GM18526 (cell line): ENCODE measurements around the gene FCN2.

Source experiments
- POLR2A ChIP-seq: IDR thresholded peaks from 3 replicates; pipeline ENCODE4 v1.6.1; 2011; ENCODE audit not compliant: insufficient read length; ENCODE audit errors: extremely low read depth

Gene FCN2

DNA sequence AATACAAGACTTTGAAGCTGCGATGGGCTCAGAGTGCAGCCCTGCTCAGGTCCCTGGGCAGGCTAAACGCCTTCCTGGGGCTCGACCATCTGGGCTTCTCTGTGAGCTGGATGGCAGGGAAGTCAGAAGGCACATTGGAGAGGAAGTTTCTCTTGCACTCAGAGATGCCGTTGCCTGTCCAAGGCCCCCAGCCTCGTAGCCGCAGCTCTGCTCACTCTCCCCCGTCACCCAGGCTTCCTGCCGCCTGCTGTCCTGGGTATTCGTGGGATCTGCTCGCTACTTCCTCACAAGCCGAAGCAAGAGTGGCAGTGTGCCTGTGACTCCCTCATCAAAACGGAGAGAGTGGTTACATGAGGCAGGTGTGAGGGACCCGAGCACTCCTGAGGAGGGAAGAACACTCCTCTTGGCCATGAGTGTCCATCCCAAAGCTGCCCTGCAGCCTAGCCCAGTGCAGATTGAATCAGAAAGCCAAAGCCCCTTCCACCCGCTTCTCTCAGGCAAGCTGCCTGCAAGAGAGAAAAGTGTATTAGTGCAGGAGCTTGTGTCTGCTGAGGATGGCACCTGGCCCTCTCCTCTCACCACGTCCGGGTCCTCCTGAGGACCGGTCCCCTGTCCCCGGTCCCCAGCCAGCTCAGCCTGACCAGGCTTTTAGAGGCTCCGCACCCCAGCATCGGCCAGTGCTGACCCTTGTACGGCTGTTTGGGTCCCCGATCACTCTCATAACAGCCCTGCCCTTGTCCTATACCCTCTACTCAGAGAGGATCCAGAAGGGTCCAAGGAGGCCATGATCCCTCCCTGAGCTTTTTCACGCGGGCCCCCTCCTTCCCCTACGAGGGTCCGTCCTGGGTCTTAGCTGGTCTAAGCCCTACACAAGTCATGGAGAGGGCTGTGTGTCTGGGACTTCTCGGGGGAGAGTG is 7.3 kb downstream of the FCN2 start:
- no peak for TF ChIP-seq POLR2A

DNA sequence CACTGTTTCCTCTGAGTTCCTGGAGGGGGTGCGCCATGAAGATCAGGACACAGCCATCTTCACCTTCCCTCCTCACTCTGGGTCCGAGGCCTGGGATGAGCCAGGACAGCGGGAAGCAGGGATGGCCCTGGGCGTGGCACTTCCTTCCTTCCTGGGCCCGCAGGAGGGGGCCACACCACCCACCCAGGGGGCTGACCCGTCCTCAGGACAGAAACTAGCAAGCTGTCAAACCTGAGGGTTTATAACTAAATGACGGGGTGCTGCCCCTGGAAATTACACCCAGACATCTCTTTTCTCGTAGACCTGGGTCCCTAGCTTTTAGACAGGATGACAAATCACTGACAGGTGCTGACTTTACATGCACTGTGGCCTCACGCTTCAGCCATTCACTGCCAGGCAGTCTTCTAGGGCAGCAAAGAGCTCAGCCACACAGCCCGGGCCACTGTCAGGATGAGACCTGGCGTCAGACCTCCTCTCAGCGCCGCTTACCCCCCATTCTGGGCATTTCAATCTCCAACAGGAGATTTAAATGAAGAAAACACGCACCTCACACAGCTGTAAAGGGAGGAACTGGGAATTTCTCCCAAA is 8.1 kb downstream of the FCN2 start:
- TF ChIP-seq POLR2A = no peak

DNA sequence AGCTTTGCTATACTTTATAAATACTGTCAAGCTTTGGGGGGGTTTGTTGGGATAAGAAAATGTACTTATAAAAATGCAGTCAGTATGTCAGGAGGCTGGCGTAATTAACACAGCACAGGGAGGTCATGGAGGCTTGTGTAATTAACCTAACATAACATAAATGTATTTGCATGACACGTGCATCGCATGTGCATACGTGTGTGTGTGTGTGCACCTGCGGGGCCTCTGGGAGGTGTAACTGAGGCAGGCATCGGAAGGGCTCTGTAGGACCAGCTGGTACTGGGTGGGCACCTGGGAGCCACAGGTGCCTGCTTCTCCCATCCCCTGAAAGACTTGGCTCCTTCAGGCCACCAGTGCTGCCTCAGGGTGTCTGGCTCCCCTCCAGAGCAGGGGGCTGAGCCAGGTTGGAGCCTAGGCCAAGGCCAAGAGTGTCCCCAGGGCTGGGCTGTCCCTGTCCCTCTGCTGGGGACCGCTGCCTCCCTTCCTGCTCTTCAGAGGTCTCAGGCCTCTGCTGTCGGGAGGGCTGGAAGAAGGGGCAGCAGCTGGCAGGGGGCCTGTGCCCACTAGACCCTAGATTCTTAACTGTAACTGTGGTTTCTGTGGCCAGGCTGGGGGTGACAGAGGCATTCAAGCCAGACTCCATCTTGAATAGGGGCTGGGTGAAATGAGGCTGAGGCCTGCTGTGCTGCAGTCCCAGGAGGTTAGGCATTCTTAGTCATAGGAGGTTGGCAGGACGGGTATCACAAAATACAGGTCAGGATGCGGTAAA is 9.0 kb downstream of the FCN2 start:
- no peak for TF ChIP-seq POLR2A

DNA sequence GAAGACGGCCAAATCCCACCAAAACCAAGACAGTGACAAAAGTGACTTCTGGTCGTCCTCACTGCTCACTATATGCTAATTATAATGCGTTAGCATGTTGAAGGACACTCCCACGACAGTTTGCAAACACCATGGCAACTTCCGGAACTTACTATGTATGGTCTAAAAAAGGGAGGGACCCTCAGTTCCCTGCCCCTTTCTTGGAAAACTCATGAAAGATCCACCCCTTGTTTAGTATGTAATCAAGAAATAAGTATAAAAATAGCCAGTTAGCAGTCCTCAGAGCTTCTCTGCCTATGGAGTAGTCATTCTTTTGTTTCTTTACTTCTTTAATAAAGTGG is 9.5 kb downstream of the FCN2 start:
- TF ChIP-seq POLR2A = no peak

DNA sequence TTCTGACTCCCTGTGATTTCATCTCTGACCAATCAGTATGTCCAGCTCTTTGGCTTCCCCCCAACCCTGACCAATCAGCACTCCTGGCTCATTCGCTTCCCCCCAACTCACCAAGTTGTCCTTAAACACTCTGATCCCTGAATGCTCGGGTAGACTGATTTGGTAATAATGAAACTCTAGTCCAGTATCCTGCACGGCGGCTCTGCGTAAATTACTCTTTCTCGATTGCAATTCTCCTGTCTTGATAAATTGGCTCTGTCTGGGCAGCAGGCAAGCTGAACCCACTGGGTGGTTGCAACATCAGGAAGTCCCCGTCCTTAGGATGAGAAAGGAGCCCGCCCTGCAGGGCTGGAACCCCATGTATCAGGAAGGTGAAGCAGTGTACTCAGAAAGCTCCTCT is 10.4 kb downstream of the FCN2 start:
- no peak for TF ChIP-seq POLR2A

DNA sequence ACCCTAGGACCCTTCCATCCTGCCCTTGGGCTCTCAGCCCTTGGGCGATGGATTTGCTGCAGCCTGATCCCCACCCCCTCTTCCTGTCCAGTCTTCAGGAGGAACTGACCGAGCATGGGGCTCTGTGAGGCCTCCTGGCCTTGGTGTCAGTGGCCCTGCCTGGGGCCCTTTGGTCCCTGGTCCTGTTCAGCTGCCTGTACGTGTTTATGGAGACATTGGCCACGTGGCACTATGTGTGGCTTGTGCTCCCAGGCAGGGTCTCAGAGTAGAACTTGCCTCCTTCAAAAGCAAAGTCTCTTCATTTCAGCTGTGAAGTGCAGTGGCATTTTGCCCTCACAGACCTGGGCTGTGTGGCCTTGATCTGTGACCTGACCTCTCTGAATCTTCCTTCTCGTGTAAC is 11.1 kb downstream of the FCN2 start:
- no peak for TF ChIP-seq POLR2A

DNA sequence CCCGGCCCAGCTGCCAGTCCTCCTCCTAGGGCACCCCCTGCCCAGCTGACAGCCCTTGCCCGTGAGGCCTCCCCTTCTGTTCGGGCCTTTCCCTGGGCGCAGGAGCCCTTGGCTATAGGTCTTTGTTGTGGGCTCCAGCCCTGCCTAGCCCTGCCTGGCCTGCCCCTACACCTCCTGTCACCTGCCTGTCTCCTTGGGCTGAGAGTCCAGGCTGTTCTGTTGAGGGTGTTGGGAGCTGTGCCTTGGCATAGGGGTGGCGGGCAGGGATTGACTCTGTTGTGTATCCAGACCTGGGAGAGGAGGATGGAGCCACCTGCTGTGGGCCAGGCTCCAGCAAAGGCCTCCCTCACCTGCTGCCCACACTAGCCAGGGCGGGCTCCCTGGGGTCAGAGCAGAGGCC is 11.6 kb downstream of the FCN2 start:
- TF ChIP-seq POLR2A = no peak

DNA sequence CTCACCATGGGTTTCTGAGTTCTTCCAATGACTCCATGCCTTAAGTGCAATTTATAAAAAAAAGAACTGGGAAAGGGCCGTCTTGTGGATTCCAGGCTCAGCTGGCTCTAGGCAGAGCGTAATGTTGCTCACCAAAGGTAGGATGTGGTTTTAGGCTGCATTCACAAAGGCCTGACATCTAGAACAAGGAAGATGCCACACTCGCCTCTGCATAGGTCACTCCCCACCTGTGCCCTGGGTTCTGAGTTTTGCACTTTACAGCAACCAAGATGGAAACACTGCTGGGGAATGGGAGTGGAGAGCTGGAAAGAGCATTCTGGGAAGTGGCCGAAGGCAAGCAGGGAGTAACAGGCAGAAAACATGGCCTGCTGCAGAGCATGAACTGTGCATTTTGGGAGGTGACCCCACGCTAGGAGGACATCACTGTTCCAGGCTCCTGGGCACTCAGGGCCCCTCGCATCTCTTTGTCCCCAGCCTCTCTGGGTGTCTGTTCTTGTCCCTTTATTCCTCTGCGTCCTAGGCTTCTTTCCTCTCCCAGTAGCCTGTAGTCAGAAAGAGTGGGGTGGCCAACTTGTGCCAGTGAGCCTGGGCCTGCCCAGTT is 12.3 kb downstream of the FCN2 start:
- no peak for TF ChIP-seq POLR2A

DNA sequence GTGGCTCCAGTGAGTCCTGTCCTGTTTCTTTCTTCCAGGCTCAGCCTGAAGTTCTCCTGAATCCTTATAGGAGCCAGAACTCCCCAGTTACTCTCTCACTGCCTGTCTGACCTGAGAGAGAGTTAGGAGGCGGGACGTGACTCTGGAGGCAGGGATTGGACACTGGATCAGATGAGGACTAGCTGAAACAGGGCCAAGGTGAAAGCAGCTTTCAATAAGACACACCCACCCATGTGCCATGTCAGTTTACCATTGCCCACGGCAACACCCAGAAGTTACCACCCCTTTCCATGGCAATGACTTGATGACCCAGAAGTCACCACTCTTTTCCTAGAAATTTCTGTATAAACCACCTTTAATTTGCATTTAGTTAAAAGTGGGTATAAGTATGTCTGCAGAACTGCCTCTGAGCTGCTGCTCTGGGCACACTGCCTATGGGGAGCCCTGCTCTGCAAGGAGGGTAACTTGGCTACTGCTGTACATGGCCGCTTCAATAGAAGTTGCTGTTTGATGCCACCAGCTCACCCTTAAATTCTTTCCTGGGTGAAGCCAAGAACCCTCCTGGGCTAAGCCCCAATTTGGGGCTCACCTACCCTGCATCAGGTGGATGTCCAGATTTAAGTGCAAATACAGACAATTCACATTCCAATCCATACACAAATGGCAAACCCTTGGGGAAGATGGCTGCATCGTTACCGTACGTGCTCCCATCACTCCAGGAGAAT is 13.7 kb downstream of the FCN2 start:
- no peak for TF ChIP-seq POLR2A

DNA sequence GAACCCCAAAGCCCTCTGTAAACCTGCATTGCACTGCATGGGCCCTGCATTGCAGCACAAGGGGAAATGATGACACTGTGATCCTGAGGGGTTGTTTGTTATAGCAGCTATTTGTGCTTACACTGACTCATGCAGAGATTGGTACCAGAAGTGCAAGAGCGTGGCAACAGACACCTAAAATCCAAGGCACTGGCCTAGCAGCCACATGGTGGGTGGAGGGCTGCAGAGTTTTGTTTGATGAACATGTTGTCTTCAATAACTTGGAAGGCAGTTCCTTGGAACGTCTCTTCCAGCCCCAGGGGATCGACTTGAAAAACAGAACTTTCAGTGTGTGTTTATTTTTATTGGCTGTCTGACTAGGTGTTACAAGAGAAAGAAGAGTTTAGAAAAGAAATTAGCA is 14.5 kb downstream of the FCN2 start:
- TF ChIP-seq POLR2A = no peak

DNA sequence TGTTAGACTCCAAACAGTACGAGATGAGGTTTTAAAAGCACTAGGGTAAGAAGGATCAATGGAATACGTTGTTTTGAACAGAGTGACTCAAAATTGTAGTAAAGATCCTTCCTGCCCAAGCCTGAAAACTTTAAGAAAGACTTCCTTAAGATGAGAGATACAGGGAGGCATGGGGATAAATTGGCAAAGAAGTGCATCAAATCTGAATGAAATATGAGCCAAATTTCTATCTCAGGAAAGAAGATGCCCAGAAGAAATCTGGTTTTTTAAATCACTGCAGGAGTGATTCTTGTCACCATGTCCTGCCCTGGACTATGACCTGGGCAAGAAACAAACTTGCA is 14.9 kb downstream of the FCN2 start:
- no peak for TF ChIP-seq POLR2A

DNA sequence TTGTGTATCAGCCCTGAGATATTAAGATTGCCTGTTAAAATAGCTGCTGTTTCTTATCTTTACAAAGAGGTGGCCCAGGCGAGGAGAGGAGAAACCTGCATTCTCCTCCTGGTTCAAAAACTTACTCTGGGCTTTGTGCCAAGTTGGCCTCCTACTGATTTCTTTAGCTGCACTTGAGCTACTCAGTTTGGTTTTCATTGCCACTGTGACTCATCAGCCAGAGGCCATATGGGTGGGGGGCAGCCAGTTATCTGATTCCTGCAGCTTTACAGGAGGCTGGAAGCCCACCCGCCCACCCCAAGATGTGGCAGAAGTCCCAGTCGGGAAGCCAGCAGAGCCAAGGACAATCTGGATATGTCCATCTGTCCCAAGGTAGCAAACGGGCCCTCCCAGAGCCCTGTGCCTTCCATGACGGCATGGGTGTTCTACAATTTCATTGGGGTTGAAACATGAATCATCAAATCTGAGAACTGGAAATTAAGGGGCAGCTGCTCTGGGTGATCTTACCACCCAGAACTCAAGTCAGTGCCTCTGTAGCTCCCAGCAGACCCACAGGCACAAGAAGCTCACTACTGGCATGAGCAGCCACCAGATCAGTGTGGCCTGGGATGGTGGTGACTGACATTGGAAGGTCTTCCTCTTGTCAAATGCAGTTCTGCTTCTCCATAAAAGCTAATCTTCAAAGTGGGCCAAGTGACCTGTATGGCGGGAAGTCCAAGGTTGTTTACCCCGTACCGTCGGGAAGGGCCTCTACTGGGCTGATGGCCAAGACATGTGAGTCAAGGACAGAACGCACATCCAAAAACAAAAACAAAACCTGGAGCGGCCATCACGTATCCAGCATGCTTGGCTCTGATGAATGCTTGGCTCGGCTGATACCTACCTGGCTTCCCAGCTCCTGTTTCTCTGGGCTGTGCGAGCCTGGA is 15.6 kb downstream of the FCN2 start:
- TF ChIP-seq POLR2A = no peak

DNA sequence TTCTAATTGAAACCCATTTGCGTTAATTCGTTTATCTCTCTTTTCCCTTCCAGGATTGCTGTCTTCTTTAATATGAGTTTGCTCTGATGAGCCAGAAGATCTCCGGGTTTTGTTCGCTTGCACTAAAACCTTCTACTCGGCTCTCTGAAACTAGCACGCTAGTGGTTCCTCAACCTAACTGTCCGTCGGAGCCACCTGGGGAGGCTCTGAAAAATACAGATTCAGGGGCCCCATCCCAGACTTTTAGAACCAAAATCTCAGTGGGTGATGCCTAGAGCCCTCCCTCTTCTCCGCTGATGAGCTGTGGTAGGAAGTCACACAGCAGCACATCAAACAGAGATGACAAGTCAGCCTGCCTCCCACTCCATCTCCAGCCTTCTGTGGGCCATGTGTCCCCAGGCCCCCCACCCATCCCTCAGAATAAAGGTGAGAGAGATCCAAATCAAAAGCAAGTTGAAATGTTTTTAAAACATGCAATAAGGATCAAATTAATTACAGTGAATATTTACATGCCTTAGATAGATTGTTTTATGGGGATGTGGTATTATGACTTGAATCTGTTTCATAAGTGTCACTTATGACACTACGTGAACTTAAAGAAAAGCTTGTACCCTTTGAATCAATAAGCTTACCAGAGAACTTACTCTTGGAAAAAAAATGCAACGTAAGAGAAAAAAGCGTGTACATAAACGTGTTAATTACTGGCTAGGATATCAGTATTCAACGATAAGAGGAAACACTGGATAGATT is 16.4 kb downstream of the FCN2 start:
- TF ChIP-seq POLR2A = no peak

DNA sequence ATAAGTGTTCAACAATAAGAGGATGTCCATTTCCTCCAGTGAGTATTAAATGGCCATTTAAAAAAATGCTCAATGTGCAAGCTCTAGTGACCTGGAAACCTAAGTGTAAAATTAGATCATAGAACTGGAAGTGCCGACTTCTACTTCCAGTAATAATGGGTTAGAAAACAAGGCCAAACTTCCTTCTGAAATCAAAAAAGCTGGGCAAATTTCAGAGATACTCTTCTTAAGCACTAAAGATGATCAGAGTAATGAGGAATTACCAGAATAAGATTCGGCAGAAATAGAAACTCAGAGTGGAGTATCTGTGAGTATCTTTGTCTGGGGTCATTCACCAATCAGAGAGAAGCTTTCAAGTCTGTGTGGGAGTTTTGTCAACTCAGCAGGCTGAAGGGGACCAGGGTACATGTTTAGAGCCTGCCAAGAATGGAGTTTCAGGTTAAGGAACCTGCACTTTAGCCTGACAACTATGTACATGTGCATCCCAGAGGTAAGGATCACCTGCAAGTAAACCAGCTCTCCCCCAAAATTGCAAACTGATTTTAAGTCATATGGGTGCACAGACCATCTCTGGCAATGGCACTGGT is 17.1 kb downstream of the FCN2 start:
- no peak for TF ChIP-seq POLR2A

DNA sequence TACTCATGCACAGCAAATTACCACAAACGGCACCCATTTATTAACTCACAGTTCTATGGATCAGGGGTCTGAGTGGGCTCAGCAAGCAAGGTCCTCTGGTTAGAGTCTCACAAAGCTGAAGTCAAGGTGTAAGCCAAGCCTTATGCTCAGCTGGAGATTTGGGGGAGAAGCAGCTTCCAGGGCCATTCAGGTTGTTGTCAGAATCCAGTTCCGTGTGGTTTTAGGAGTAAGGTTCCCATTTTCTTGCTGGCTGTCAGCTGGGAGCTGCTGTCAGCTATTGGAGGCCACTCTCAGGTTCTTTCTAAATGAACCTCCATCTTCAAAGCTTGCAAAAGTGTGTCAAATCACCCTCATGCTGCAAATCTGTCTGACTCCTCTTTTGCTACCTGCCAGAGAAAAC is 17.7 kb downstream of the FCN2 start:
- no peak for TF ChIP-seq POLR2A
